Measurements from ENCODE around the gene CCDC88B.

The CCDC88B gene

DNA sequence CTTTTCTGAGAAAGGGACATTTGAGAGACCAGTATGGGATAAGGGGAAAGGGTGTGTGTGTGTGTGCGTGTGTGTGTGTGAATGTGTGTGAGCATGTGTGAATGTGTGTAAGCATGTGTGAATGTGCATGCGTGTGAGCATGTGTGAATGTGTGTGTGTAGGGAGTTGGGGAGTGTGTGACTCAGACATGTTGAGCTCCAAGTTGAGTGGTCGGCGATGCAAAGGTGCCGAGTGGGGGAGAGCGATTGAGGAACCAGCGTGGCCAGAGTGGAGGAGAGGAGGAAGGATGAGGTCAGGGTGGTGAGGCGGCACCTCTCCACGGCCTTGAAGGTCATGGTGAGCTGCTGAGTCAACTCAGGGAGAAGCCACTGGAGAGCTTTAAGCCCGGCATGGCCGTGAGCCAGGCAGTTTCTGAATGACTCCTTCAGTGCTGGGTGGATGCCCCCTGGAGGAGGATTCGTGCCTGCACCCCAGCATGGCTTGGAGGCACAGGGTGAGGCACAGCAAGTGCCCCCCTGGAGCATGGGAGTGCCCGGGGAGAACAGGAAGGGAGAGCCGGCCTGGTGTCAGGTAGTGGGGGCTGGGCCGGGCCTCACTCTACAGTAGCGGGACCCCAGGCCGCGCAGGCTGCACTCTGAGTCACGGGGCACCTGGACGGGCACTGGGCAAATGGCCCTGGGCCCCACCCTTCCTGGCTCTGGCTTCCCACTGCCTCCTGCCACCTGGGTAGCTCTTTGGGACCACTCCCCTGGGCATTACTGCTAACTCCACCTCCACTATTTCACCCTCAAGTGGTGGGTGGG is 8.2 kb upstream of the CCDC88B start (continued):
- TF ChIP-seq, protein P1, sequence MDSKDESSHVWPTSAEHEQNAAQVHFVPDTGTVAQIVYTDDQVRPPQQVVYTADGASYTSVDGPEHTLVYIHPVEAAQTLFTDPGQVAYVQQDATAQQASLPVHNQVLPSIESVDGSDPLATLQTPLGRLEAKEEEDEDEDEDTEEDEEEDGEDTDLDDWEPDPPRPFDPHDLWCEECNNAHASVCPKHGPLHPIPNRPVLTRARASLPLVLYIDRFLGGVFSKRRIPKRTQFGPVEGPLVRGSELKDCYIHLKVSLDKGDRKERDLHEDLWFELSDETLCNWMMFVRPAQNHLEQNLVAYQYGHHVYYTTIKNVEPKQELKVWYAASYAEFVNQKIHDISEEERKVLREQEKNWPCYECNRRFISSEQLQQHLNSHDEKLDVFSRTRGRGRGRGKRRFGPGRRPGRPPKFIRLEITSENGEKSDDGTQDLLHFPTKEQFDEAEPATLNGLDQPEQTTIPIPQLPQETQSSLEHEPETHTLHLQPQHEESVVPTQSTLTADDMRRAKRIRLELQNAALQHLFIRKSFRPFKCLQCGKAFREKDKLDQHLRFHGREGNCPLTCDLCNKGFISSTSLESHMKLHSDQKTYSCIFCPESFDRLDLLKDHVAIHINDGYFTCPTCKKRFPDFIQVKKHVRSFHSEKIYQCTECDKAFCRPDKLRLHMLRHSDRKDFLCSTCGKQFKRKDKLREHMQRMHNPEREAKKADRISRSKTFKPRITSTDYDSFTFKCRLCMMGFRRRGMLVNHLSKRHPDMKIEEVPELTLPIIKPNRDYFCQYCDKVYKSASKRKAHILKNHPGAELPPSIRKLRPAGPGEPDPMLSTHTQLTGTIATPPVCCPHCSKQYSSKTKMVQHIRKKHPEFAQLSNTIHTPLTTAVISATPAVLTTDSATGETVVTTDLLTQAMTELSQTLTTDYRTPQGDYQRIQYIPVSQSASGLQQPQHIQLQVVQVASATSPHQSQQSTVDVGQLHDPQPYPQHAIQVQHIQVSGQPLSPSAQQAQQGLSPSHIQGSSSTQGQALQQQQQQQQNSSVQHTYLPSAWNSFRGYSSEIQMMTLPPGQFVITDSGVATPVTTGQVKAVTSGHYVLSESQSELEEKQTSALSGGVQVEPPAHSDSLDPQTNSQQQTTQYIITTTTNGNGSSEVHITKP (tag by site-specific recombination; IDR thresholded peaks at IDR 0.05) = 0 out of 2 replicates have a peak, but pooled peaks have one; percentile 43
- peak; percentile 49; the same call in 1 of the 2 replicates for TF ChIP-seq ZNF423 (tag by site-specific recombination; IDR thresholded peaks at IDR 0.05)
- TF ChIP-seq, protein P2, sequence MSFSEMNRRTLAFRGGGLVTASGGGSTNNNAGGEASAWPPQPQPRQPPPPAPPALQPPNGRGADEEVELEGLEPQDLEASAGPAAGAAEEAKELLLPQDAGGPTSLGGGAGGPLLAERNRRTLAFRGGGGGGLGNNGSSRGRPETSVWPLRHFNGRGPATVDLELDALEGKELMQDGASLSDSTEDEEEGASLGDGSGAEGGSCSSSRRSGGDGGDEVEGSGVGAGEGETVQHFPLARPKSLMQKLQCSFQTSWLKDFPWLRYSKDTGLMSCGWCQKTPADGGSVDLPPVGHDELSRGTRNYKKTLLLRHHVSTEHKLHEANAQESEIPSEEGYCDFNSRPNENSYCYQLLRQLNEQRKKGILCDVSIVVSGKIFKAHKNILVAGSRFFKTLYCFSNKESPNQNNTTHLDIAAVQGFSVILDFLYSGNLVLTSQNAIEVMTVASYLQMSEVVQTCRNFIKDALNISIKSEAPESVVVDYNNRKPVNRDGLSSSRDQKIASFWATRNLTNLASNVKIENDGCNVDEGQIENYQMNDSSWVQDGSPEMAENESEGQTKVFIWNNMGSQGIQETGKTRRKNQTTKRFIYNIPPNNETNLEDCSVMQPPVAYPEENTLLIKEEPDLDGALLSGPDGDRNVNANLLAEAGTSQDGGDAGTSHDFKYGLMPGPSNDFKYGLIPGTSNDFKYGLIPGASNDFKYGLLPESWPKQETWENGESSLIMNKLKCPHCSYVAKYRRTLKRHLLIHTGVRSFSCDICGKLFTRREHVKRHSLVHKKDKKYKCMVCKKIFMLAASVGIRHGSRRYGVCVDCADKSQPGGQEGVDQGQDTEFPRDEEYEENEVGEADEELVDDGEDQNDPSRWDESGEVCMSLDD (tag by site-specific recombination; IDR thresholded peaks at IDR 0.05) = no peak
- TF ChIP-seq ZNF19 (tag by site-specific recombination; IDR thresholded peaks at IDR 0.05; ENCODE audit: low read depth) = no peak
- TF ChIP-seq ZNF610 (tag by site-specific recombination; IDR thresholded peaks at IDR 0.05; ENCODE audit: borderline replicate concordance) = no peak
- TF ChIP-seq, protein P3, sequence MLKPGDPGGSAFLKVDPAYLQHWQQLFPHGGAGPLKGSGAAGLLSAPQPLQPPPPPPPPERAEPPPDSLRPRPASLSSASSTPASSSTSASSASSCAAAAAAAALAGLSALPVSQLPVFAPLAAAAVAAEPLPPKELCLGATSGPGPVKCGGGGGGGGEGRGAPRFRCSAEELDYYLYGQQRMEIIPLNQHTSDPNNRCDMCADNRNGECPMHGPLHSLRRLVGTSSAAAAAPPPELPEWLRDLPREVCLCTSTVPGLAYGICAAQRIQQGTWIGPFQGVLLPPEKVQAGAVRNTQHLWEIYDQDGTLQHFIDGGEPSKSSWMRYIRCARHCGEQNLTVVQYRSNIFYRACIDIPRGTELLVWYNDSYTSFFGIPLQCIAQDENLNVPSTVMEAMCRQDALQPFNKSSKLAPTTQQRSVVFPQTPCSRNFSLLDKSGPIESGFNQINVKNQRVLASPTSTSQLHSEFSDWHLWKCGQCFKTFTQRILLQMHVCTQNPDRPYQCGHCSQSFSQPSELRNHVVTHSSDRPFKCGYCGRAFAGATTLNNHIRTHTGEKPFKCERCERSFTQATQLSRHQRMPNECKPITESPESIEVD (tag by site-specific recombination; IDR thresholded peaks at IDR 0.05) = no peak
- no peak for TF ChIP-seq ZNF747 (tag by site-specific recombination; IDR thresholded peaks at IDR 0.05)
- peak; percentile 56 for TF ChIP-seq ZNF366 (tag by site-specific recombination; conservative IDR thresholded peaks at IDR 0.05)
- peak; percentile 39; the same call in 1 of the 2 replicates for TF ChIP-seq ZNF324 (tag by site-specific recombination; IDR thresholded peaks at IDR 0.05)
- 0 out of 2 replicates have a peak, but pooled peaks have one; percentile 31 for TF ChIP-seq MYNN (tag by site-specific recombination; IDR thresholded peaks at IDR 0.05; ENCODE audit: borderline replicate concordance)
- 0 out of 2 replicates have a peak, but pooled peaks have one; percentile 14 for TF ChIP-seq ZNF133 (tag by site-specific recombination; IDR thresholded peaks at IDR 0.05)
- TF ChIP-seq ZNF654 (tag by site-specific recombination; IDR thresholded peaks at IDR 0.05; ENCODE audit: low read depth) = 0 out of 2 replicates have a peak, but pooled peaks have one; percentile 5
- peak; percentile 89 for TF ChIP-seq ZNF223 (tag by site-specific recombination; IDR thresholded peaks at IDR 0.05)
- no peak for TF ChIP-seq ZNF146 (tag by site-specific recombination; IDR thresholded peaks at IDR 0.05)
- TF ChIP-seq ZSCAN23 (tag by site-specific recombination; IDR thresholded peaks at IDR 0.05) = no peak
- peak; percentile 32; the same call in 1 of the 2 replicates for TF ChIP-seq PRDM1 (tag by site-specific recombination; IDR thresholded peaks at IDR 0.05)
- TF ChIP-seq SCRT2 (tag by site-specific recombination; IDR thresholded peaks at IDR 0.05) = 0 out of 2 replicates have a peak, but pooled peaks have one; percentile 24
- TF ChIP-seq ZNF341 (tag by site-specific recombination; IDR thresholded peaks at IDR 0.05; ENCODE audit: low read depth) = no peak
- TF ChIP-seq, protein P4, sequence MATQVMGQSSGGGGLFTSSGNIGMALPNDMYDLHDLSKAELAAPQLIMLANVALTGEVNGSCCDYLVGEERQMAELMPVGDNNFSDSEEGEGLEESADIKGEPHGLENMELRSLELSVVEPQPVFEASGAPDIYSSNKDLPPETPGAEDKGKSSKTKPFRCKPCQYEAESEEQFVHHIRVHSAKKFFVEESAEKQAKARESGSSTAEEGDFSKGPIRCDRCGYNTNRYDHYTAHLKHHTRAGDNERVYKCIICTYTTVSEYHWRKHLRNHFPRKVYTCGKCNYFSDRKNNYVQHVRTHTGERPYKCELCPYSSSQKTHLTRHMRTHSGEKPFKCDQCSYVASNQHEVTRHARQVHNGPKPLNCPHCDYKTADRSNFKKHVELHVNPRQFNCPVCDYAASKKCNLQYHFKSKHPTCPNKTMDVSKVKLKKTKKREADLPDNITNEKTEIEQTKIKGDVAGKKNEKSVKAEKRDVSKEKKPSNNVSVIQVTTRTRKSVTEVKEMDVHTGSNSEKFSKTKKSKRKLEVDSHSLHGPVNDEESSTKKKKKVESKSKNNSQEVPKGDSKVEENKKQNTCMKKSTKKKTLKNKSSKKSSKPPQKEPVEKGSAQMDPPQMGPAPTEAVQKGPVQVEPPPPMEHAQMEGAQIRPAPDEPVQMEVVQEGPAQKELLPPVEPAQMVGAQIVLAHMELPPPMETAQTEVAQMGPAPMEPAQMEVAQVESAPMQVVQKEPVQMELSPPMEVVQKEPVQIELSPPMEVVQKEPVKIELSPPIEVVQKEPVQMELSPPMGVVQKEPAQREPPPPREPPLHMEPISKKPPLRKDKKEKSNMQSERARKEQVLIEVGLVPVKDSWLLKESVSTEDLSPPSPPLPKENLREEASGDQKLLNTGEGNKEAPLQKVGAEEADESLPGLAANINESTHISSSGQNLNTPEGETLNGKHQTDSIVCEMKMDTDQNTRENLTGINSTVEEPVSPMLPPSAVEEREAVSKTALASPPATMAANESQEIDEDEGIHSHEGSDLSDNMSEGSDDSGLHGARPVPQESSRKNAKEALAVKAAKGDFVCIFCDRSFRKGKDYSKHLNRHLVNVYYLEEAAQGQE (tag by site-specific recombination; IDR thresholded peaks at IDR 0.05) = no peak
- TF ChIP-seq, protein P5, sequence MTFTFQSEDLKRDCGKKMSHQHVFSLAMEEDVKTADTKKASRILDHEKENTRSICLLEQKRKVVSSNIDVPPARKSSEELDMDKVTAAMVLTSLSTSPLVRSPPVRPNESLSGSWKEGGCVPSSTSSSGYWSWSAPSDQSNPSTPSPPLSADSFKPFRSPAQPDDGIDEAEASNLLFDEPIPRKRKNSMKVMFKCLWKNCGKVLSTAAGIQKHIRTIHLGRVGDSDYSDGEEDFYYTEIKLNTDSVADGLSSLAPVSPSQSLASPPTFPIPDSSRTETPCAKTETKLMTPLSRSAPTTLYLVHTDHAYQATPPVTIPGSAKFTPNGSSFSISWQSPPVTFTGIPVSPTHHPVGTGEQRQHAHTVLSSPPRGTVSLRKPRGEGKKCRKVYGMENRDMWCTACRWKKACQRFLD (tag by site-specific recombination; IDR thresholded peaks at IDR 0.05) = no peak
- TF ChIP-seq GLI4 (tag by site-specific recombination; IDR thresholded peaks at IDR 0.05) = peak; percentile 94
- TF ChIP-seq ZNF514 (tag by site-specific recombination; IDR thresholded peaks at IDR 0.05) = no peak
- peak; percentile 92 for TF ChIP-seq GLIS1 (tag by site-specific recombination; IDR thresholded peaks at IDR 0.05)
- no peak for TF ChIP-seq ZNF175 (tag by site-specific recombination; IDR thresholded peaks at IDR 0.05)
- no peak for TF ChIP-seq ZNF555 (tag by site-specific recombination; conservative IDR thresholded peaks at IDR 0.05)
- TF ChIP-seq ZNF311 (tag by site-specific recombination; IDR thresholded peaks at IDR 0.05; ENCODE audit: borderline replicate concordance) = no peak
- peak; percentile 69 for TF ChIP-seq EGR2 (tag by site-specific recombination; IDR thresholded peaks at IDR 0.05; ENCODE audit: low read depth)
